HG03039 (cell line): ENCODE results near the gene TOPAZ1.

Experiments used
- ATAC-seq: cut with Tn5 transposase; IDR thresholded peaks from one replicate; pipeline ENCODE4 v1.9.1; 2021; ENCODE audit warnings: mild to moderate bottlenecking, moderate library complexity; ENCODE audit not compliant: unreplicated experiment

Gene TOPAZ1

GRCh38 chr3:44241706-44242105 is at the start of gene TOPAZ1:
TOPAZ1 (plus strand) TSS chr3:44241886; CDS start chr3:44242054, 168 bp downstream.
- no peak for ATAC-seq

GRCh38 chr3:44198284-44199269 is 43.1 kb upstream of the TOPAZ1 start:
- no peak for ATAC-seq

GRCh38 chr3:44206261-44206660 is 35.4 kb upstream of the TOPAZ1 start:
- ATAC-seq: no peak

GRCh38 chr3:44206862-44207652 is 34.6 kb upstream of the TOPAZ1 start:
- ATAC-seq: no peak

- ATAC-seq: no peak
Measured at GRCh38 chr3:44208086-44208485, 33.6 kb upstream of the TOPAZ1 start.

- ATAC-seq: no peak
Measured at GRCh38 chr3:44208568-44208967, 33.1 kb upstream of the TOPAZ1 start.

GRCh38 chr3:44210967-44211366 is 30.7 kb upstream of the TOPAZ1 start:
- ATAC-seq: no peak

- no peak for ATAC-seq
Measured at GRCh38 chr3:44222337-44222736, 19.3 kb upstream of the TOPAZ1 start.

- no peak for ATAC-seq
Measured at GRCh38 chr3:44223299-44223698, 18.4 kb upstream of the TOPAZ1 start.

- ATAC-seq: no peak
Measured at GRCh38 chr3:44224131-44224530, 17.6 kb upstream of the TOPAZ1 start.

GRCh38 chr3:44226573-44226972 is 15.1 kb upstream of the TOPAZ1 start:
- ATAC-seq: no peak

GRCh38 chr3:44227632-44228031 is 14.1 kb upstream of the TOPAZ1 start:
- no peak for ATAC-seq

GRCh38 chr3:44228900-44229299 is 12.8 kb upstream of the TOPAZ1 start:
- ATAC-seq: no peak

GRCh38 chr3:44232407-44232806 is 9.3 kb upstream of the TOPAZ1 start:
- ATAC-seq: no peak

- no peak for ATAC-seq
Measured at GRCh38 chr3:44234648-44235268, 6.9 kb upstream of the TOPAZ1 start.

GRCh38 chr3:44235604-44236484 is 5.8 kb upstream of the TOPAZ1 start:
- no peak for ATAC-seq

GRCh38 chr3:44236485-44236908 is 5.2 kb upstream of the TOPAZ1 start:
- ATAC-seq: no peak

- no peak for ATAC-seq
Measured at GRCh38 chr3:44237161-44237560, 4.5 kb upstream of the TOPAZ1 start.

GRCh38 chr3:44237665-44238064 is 4.0 kb upstream of the TOPAZ1 start:
- no peak for ATAC-seq

GRCh38 chr3:44238889-44239288 is 2.8 kb upstream of the TOPAZ1 start:
- ATAC-seq: no peak
